Activated CD8-positive, alpha-beta T cell treated with anti-CD3 and anti-CD28 coated beads for 36 hours (primary cell): ENCODE data around the gene TOM1L2. TPM values are rescaled to one million over a fixed set of nuclear protein-coding genes. Genes with fewer than 3 reads are reported as not detected.
A peak's percentile ranks its signal among the peaks of the same experiment; 100 is the strongest.

Source experiments
- ATAC-seq: fragments of 200-7000 bp; cut with Tn5 transposase; one replicate; pipeline ENCODE4 v1.10.0; 2021; ENCODE audit warnings: mild to moderate bottlenecking, moderate library complexity
- CTCF ChIA-PET: fragments of 350-600 bp; sonication (Branson Sonifier 250); formaldehyde crosslinking; loops from one replicate; lab custom pipeline; 2021; ENCODE audit warnings: antibody characterized with exemption; lab: Charles Lee
- POLR2A ChIA-PET: fragments of 350-600 bp; sonication (Branson Sonifier 250); formaldehyde crosslinking; loops from one replicate; lab custom pipeline; 2021; ENCODE audit warnings: antibody characterized with exemption; lab: Charles Lee
- DNase-seq: peaks from one replicate; pipeline ENCODE4 v3.0.0-alpha.2; 2020
- H3K27ac Mint-ChIP-seq: one replicate; pipeline ENCODE4 v1.8.0; 2021; ENCODE audit warnings: mild to moderate bottlenecking, mixed read lengths
- H3K27me3 Mint-ChIP-seq: one replicate; pipeline ENCODE4 v1.8.0; 2021; ENCODE audit warnings: mixed read lengths
- H3K36me3 Mint-ChIP-seq: one replicate; pipeline ENCODE4 v1.8.0; 2021; ENCODE audit warnings: low read depth, mixed read lengths
- H3K4me1 Mint-ChIP-seq: one replicate; pipeline ENCODE4 v1.8.0; 2021; ENCODE audit warnings: low read depth, mixed read lengths
- H3K4me3 Mint-ChIP-seq: one replicate; pipeline ENCODE4 v1.8.0; 2021; ENCODE audit warnings: mild to moderate bottlenecking, moderate library complexity, mixed read lengths
- H3K9me3 Mint-ChIP-seq: one replicate; pipeline ENCODE4 v1.8.0; 2021; ENCODE audit warnings: mixed read lengths
- intact Hi-C: fragments of 100-400 bp; cut with micrococcal nuclease; formaldehyde crosslinking; loops from one replicate; pipeline ENCODE4 v1.10.0; 2022
- total RNA-seq, 2 experiments: library from RNA; stranded (reverse); gene quantifications; one replicate each; pipeline ENCODE4 v1.2.3, GENCODE V29; 2021
- TF ChIP-seq, protein P1 (sequence below): fragments of 200-600 bp; IDR thresholded peaks from one replicate; pipeline ENCODE4 v1.8.0; 2022; ENCODE audit warnings: antibody characterized with exemption, mild to moderate bottlenecking

Gene TOM1L2
- total RNA-seq, 2 experiments from 2014 or later = 10.3 to 10.8 TPM

DNA sequence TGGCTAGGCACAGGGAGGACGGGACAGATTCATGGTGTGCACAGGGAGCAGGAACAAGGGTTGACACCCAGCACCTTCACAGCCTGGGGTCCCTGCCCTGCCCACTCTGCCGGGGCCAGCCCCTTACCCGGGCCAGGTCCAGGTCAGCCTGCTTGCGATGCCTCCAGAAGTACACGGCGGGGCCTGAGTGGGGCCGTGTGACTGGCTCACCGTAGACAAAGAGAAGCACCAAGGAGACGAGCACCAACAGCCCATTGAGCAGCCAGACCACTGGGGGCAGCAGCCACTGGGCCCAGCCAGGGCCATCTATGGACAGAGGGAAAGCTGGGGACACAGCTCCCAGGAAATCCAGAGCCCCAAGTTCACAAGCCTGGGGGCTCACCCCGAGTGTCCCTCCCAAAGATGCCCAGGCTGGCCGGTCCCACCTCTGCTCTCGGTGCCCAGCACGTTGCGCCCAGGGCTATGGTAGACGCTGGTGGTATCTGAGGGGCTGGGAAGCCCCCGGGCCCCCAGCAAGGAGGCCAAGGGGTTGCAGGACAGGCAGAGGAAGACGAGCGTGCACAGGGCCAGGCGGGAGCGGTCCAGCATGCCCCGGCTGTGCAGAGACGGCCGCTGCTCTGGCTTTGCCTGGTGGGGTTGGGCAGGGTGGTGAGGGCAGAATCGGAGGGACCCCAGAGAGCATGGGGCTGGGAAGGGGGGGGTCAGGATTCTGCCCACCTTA, 155.2 kb downstream of the TOM1L2 start:
- no peak overlapping the region for H3K4me3 Mint-ChIP-seq
- CTCF ChIA-PET = no interaction called here
- intact Hi-C loops = loop anchor here (5.0 kb wide), 1 partner anchor 35 kb away; no protein-coding TSS in a partner anchor
- H3K27me3 Mint-ChIP-seq = no peaks in the 10 kb centered on the region
- no peaks in the 10 kb centered on the region for H3K9me3 Mint-ChIP-seq
- H3K27ac Mint-ChIP-seq = no peak overlapping the region
- TF ChIP-seq, protein P1, sequence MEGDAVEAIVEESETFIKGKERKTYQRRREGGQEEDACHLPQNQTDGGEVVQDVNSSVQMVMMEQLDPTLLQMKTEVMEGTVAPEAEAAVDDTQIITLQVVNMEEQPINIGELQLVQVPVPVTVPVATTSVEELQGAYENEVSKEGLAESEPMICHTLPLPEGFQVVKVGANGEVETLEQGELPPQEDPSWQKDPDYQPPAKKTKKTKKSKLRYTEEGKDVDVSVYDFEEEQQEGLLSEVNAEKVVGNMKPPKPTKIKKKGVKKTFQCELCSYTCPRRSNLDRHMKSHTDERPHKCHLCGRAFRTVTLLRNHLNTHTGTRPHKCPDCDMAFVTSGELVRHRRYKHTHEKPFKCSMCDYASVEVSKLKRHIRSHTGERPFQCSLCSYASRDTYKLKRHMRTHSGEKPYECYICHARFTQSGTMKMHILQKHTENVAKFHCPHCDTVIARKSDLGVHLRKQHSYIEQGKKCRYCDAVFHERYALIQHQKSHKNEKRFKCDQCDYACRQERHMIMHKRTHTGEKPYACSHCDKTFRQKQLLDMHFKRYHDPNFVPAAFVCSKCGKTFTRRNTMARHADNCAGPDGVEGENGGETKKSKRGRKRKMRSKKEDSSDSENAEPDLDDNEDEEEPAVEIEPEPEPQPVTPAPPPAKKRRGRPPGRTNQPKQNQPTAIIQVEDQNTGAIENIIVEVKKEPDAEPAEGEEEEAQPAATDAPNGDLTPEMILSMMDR = no peak
- DNase-seq = no peak
- ATAC-seq = no peak
- peaks cover 44% of the 10 kb centered on the region for H3K4me1 Mint-ChIP-seq
- POLR2A ChIA-PET = interaction anchor here (1.0 to 1.3 kb wide), 3 partner anchors 19 to 144 kb away, joined by 3 to 5 read pairs (median 3); no protein-coding TSS in a partner anchor
- peaks cover 56% of the 10 kb centered on the region for H3K36me3 Mint-ChIP-seq

DNA sequence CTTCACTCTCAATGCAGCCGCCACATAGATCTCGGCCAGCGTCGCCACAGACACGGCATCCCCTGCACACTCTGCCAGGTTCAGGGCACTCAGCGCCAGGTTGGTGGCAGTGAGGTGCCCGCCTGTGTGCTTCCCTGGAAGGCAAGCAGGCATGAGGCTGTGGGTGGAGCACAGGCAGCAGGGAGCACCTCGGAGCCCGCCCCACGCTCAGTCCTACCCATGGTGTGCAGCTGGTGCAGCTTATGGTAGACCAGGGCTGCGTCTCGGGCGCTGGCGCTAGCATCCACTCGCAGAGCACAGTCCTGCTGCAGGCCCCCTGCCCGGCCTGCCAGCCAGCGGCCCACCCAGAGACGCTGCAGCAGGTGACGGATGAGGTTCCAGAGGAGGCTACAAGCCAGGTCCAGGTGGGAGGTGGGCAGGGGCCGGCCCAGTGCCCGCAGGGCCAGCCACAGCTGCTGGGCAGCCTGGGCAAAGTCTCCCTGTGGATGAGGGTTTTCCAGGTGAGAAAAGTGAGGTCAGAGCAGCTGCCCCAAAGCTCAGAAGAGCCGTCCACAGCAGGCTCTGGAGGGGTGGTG, 155.9 kb downstream of the TOM1L2 start:
- Mint-ChIP-seq H3K36me3 (peaks cover 55% of the 10 kb centered on the region), H3K9me3 (no peaks in the 10 kb centered on the region), H3K4me3 (no peak overlapping the region), H3K27ac (no peak overlapping the region), H3K27me3 (no peaks in the 10 kb centered on the region), H3K4me1 (peaks cover 42% of the 10 kb centered on the region)
- no peak for DNase-seq
- ChIA-PET POLR2A (interaction anchor here (0.6 to 1.7 kb wide), 6 partner anchors 8 to 144 kb away, joined by 3 to 7 read pairs (median 4); no protein-coding TSS in a partner anchor), CTCF (interaction anchor here (0.7 kb wide), 1 partner anchor 44 kb away, joined by 3 read pairs; no protein-coding TSS in a partner anchor)
- ATAC-seq = no peak
- intact Hi-C loops = loop anchor here (5.0 kb wide), 1 partner anchor 36 kb away; no protein-coding TSS in a partner anchor
- TF ChIP-seq, protein P1 = no peak

DNA sequence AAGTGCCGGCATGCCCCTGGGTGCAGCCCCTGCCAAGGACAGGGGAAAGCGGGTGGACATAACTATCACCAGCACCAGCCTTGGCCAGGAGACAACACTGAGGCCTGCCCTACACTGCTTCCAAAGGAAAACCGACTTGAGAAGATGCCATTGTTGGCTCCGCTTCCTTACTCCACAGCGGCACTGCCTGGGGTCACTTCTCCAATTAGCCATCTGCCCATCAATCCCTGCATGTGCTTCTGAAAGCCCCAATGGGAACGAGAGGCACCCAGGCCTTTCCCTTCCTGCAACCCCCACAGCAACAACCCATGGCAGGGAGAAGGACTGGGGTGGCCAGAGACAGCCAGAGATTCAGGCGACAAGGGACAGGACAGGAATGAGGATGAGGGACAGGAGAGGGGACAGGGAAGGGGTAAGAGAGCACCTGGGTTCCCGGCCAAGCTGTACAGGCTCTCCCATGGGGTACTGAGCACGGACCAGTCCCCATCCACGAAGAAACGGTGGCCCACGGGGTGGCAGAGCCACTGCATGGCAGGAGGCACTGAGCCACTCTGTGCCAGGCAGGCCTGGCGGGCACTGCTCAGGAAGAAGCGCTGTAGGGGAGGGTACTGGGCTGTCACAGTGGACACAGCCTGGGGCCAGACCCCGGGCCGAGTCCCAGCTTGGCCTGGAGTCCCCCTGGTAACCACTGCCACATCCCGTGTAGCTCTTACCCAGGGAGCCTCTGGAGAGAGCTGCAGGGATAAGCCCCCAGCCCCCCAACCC, 156.6 kb downstream of the TOM1L2 start:
- CTCF ChIA-PET = interaction anchor here (0.7 to 8.2 kb wide), 3 partner anchors 37 to 46 kb away, joined by 3 to 104 read pairs (median 83); no protein-coding TSS in a partner anchor
- intact Hi-C loops = loop anchor here (5.0 kb wide), 1 partner anchor 37 kb away; no protein-coding TSS in a partner anchor
- no peaks in the 10 kb centered on the region for H3K9me3 Mint-ChIP-seq
- peaks cover 52% of the 10 kb centered on the region for H3K36me3 Mint-ChIP-seq
- no peak for DNase-seq
- no peak overlapping the region for H3K4me3 Mint-ChIP-seq
- TF ChIP-seq, protein P1 = no peak
- no peaks in the 10 kb centered on the region for H3K27me3 Mint-ChIP-seq
- H3K27ac Mint-ChIP-seq = peak overlapping the region; percentile 62
- ATAC-seq = no peak
- peaks cover 35% of the 10 kb centered on the region for H3K4me1 Mint-ChIP-seq
- POLR2A ChIA-PET = interaction anchor here (0.6 to 1.8 kb wide), 10 partner anchors 9 to 46 kb away, joined by 3 to 7 read pairs (median 4); no protein-coding TSS in a partner anchor

GRCh38 chr17:17815062-17815406, 157.2 kb downstream of the TOM1L2 start:
- intact Hi-C loops = loop anchor here (5.0 kb wide), 1 partner anchor 37 kb away; no protein-coding TSS in a partner anchor
- POLR2A ChIA-PET = interaction anchor here (1.0 to 1.8 kb wide), 7 partner anchors 10 to 46 kb away, joined by 3 to 7 read pairs (median 5); no protein-coding TSS in a partner anchor
- no peak for ATAC-seq
- DNase-seq = no peak
- CTCF ChIA-PET = interaction anchor here (1.1 to 8.2 kb wide), 3 partner anchors 9 to 47 kb away, joined by 3 to 104 read pairs (median 83); no protein-coding TSS in a partner anchor
- Mint-ChIP-seq H3K9me3 (no peaks in the 10 kb centered on the region), H3K27me3 (no peaks in the 10 kb centered on the region), H3K27ac (peak overlapping the region; percentile 62), H3K4me1 (peaks cover 31% of the 10 kb centered on the region), H3K36me3 (peaks cover 48% of the 10 kb centered on the region), H3K4me3 (no peak overlapping the region)
- TF ChIP-seq, protein P1 = no peak
